Skin epidermis (tissue), 12 donors: ENCODE data around the gene VDAC2.
"Not testable (repeated sequence)": the region's sequence is repeated elsewhere in the genome, so short reads cannot be mapped to it uniquely, and the experiment has no call there.

ENCODE experiments used
- H3K27ac ChIP-seq, 21 experiments: fragments of 200-600 bp; sonication (generic) in 11 of 21; one replicate each; pipeline ENCODE4 v1.5.0; 2020; ENCODE audit warnings: mild to moderate bottlenecking in 3 of 21, inconsistent platforms in 2 of 21, moderate library complexity in 2 of 21
- H3K4me3 ChIP-seq, 7 experiments: fragments of 200-600 bp; sonication (generic) in 2 of 7; one replicate each; pipeline ENCODE4 v1.5.0; 2020; ENCODE audit warnings: inconsistent platforms in 2 of 7, mild to moderate bottlenecking in 2 of 7, moderate library complexity in 1 of 7

Gene VDAC2

DNA sequence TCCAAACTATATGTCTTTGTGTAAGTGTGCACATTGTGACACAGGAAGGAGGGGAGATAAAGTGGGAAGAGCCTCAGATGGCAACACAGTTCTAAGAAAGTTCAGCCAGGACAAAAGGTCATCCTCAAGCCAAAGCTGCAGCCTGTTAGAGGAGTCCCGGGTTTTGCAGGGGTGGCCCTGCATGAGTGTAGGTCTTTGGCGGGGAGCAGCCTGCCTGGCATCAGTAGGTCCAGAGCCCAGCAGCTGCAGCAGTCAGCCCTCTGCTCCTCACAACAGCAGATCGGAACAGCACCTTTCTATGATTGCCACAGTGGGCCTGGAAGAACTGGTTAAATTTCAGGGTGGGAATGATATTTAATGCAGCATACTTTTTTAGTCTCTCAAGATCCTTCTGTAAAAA, 13.5 kb upstream of the VDAC2 start:
- Histone ChIP-seq H3K4me3 (no peak overlapping the region), H3K27ac (no peak overlapping the region)

DNA sequence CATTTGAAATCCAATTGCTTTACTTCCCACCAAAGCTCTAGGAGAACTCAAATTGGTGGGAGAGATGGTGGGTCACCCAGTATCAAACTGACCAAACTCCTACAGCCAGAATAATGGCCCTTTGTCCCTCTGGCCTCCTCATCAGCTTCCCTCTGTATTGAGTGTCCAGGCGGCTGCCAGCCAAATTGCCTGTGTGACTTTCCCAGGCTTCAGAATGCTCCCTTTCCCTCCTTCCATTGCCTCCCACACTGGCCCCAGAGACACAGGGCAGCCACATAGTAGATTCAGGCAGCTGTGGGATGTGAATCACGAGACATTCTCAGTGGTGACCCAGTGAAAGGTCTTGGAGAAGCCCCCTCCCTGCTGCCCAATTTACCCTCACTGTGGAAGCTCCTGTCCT, 12.7 kb upstream of the VDAC2 start:
- Histone ChIP-seq H3K4me3 (no peak overlapping the region), H3K27ac (no peak overlapping the region)

DNA sequence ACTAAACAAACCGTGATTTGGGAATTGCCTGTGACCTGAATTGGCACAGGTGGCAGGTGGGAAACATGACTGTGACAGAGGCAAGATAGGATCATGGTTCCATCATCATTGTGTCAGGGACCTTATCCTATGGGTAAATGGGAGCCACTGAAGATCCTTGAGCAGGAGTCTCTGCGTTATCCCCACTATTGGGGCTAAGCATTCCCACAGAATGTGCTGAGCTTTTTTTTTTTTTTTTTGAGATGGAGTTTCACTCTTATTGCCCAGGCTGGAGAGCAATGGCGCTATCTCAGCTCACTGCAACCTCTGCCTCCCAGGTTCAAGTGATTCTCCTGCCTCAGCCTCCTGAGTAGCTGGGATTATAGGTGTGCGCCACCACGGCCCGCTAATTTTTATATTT, 10.6 kb upstream of the VDAC2 start:
- H3K4me3 ChIP-seq, H3K27ac ChIP-seq: not testable (repeated sequence)

DNA sequence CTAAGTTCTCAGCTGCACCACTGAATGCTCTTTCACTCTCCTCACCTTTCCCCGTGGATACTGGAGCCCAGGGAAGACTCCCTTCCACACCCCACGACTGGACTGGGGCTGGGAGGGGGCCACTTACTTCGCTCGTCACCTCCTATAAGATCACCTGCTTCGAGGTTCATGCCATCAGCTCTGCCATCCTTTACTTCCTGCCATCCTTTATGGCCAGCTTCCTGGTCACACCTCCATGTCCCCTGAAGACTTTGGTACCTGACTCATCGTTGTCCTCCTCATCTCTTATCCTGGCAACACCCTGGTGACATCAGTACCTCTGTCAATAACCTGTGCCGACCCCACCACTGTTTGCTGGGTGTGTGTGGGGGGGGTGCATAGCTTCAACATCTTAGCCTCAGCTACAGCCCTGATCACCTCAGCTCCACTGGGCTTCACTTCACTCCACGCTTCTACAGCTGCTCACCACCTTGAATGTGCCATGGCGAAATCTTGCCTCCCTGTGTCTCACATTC, 8.7 kb upstream of the VDAC2 start:
- H3K4me3 ChIP-seq = no peak overlapping the region
- H3K27ac ChIP-seq = peak overlapping the region in 18 of 21 experiments; percentile 20 to 97 (median 60)

DNA sequence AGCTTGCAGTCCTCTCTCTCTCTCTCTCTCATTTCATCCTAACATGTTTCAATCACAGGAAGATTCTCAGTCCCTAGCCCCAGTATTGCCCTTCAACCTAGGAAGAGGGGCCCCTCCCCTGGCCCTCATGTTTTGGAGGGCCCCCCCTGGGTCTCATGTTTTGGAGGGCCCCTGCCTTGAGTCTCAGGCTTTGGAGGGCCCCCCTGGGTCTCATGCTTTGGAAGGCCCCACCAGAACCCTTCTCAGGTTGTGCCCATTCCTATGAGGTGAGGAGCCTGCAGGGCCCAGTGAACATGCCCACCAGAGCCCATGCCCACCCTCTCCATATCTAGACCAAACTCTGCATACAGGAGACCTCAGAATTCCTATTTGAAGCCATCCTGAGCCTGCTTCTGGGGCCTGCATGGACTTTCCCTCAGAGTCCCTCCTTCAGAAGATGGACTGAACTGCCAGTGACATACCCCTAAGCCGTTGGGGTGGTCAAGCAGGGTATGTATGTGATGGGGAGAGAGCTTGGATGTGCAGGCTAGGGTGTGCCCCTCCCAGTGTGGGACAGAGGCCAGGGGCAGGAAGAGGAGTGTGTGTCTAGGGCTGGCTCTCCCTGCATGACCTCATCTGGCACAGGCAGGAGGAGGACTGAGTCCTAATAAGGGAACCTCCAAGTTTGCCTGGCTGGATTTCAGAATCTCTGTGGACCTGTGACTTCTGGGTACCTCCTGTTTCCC, 8.1 kb upstream of the VDAC2 start:
- peak overlapping the region in 19 of 21 experiments; percentile 20 to 97 (median 68) for H3K27ac ChIP-seq
- no peak overlapping the region for H3K4me3 ChIP-seq

DNA sequence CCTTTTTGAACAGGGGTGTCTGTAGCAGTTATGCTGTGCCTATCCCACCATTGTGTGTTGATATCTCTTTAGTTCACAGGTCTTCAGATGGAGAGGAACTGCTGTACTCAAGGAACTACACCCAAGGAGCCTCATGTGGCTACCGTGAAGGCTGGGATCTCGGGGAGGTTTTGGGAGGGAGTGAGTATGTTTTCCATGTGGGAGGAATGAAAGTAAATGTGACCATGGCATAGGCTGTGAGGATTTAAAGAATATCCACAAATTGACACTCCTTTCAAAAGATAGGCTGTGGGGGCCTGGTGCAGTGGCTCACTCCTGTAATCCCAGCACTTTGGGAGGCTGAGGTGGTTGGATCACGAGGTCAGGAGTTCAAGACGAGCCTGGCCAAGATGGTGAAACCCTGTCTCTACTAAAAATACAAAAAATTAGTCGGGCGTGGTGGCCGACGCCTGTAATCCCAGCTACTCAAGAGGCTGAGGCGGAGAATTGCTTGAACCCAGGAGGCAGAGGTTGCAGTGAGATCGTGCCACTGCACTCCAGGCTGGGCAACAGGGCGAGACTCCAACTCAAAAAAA, 7.5 kb upstream of the VDAC2 start:
- H3K27ac ChIP-seq = peak overlapping the region in 19 of 21 experiments; percentile 13 to 97 (median 69)

DNA sequence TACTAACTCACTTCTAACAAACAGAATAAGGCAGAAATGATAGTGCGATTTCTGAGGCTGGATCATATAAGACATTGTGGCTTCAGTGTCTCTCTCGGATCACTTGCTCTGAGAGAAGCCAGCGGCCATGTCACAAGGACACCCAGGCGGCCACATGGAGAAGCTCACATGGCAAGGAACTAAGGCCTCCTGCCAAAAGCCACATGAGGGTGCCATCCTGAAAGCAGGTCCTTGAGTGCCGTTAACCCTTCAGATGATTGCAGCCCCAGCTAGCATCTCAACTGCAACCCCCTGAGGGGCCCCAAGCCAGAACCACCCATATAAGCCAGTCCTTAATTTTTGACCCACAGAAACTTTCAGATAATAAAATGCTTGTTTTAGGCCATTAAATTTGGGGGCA, 6.9 kb upstream of the VDAC2 start:
- peak overlapping the region in 17 of 21 experiments; percentile 13 to 97 (median 70) for H3K27ac ChIP-seq
- no peak overlapping the region for H3K4me3 ChIP-seq

More for the DNA sequence above, 7.5 kb upstream of the VDAC2 start:
- H3K4me3 ChIP-seq = not testable (repeated sequence)

DNA sequence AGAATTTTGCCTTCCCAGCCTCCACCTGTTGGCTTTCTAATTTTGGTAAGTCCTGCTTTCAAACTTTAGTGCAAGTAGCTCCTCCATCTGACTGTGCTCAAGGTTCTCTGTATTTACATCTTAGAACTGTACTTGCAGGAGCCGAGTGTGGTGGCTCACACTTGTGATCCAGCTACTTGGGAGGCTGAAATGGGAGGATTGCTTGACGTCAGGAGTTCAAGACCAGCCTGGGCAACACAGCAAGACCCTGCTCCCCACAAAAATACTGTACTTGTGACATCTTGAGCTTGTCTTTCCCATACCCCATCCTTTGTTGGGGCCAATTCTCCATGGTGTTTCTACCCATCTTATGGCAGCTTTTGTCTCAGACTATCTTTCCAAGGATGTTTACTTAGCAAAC, 4.7 kb upstream of the VDAC2 start:
- peak overlapping the region in 16 of 21 experiments; percentile 7 to 100 (median 70) for H3K27ac ChIP-seq
- no peak overlapping the region for H3K4me3 ChIP-seq

DNA sequence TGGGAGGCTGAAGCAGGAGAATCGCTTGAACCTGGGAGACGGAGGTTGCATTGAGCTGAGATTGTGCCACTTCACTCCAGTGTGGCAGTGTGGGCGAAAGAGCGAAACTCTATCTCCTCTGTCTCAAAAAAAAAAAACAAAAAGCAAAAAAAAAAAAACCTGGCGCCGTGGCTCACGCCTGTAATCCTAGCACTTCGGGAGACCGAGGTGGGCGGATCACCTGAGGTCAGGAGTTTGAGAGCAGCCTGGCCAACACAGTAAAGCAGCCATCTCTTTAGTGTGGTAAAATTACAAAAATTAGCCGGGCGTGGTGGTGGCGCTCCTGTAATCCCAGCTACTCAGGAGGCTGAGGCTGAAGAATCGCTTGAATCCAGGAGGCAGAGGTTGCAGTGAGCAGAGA, 4.0 kb upstream of the VDAC2 start:
- not testable (repeated sequence) for H3K4me3 ChIP-seq
- peak overlapping the region in 14 of 21 experiments; percentile 32 to 100 (median 74) for H3K27ac ChIP-seq

DNA sequence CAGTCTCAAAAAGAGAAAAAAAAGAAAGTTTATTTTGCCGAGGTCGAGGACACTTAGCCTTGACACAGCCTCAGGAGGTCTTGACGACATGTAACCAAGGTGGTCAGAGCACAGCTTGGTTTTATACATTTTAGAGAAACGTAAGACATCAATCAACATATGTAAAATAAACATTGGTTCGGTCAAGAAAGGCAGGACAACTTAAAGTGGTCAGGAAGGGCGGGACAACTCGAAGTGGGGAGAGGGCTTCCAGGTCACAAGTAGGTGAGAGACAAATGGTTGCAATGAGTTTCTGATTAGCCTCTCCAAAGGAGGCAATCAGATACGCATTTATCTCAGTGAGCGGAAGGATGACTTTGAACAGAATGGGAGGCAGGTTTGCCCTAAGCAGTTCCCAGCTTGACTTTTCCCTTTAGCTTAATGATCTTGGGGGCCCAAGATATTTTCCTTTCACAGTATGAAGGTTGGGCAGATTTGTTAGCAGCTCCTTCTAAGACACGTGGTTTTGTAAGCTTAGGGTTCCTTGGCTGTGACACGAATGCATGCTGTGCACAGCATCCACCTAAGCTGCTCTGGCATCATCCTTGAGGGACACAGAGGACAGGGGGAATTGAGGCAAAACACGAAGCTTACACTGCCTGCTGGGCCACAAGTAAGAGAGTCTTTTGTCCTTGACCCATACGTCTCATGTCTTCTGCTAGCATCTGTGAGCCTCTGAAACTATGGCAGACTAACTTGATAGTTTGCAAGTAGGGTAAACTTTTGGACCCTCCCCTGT, 3.3 kb upstream of the VDAC2 start:
- Histone ChIP-seq H3K4me3 (no peak overlapping the region), H3K27ac (peak overlapping the region in 20 of 21 experiments; percentile 44 to 100 (median 73))

DNA sequence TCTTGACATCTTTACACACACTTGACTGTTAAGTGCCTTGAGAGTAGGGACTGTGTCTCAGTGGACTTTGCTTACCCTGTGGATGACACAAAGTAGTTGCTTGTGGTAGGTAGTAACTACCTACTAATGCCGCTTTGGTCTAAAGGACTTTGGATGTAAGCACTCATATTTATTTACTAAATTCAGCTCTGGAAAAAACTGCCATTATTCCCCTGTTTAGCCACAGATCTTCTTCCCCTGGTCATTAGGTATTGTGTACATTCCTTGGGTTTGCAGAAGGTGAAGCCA, 2.8 kb upstream of the VDAC2 start:
- Histone ChIP-seq H3K27ac (peak overlapping the region in 20 of 21 experiments; percentile 44 to 100 (median 73)), H3K4me3 (no peak overlapping the region)

DNA sequence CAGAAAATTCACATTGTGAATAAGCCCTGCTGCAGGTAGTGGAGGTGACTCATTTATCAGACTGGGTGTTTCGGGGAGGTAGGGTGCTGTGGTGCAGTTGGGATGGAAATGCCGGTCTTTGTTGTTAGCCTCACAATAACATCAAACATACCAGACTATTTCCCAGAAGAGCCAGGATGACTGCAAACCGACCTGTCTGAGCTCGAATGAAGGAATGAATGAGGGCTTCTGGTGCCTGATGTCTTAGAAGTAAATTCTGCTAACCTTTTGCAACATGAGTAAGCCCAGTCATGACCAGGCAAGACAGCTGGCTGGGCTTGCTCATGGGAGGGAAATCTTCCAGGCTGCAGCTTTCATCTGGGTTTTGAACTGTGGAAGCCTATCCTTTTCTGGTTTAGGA, 2.4 kb upstream of the VDAC2 start:
- peak overlapping the region in 19 of 21 experiments; percentile 61 to 100 (median 99) for H3K27ac ChIP-seq

DNA sequence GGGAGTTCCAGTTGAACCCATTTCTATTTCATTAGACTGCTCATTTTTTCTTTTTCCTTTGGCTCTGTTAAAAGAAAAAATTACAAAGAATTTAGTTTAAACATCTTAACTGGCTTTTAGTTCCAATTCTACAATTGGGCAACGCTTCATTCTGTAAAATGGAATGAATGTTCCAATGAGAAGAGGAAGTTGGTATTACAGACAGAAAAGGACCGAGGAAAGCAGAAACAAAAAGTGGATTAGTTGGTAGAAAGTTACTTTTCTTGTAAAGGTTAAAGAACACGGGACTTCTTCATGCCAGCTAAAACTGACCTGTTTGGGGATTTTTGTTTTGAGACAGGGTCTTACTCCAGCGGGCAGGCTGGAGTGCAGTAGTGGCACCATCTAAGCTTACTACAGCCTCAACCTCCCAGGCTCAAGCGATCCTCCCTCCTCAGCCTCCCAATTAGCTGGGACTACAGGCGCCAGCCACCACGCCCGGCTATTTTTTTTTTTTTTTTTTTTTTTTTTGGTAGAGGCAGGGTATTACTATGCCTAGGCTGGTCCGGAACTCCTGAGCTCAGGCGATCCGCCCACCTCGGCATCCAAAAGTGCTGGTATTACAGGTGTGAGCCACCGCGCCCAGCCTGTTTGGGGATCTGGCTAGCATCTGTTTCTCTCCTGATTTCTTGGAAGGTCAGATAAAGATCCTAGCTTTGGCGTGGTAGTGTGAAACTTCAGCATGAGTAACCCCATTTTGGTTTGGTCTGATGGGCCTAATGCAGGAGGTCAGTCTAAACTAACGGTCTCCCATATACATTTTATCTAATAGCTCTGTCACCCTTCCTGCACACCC, 1.3 kb upstream of the VDAC2 start:
- Histone ChIP-seq H3K27ac (peak overlapping the region; percentile 89 to 100 (median 100)), H3K4me3 (peak overlapping the region; percentile 85 to 99 (median 92))

More for the DNA sequence above, 2.4 kb upstream of the VDAC2 start:
- H3K4me3 ChIP-seq = no peak overlapping the region

DNA sequence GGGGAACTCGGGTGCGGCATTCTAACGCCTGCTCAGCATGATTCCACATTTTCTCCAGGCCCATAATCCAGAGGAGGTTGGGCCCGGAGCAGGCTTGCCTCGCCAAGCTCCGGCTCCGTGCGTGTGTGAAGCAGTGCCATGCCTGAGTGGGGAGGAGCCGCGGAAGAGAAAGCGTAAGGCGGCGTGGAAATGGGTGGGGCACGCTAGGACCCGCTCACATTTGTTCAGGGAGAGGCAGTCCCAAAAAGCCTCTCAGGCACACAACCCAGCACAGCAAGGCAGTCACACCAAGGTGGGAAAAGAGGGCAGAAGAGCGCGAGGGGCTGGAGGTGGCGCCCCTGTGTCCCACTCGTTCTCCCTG, 695 bp upstream of the VDAC2 start:
- peak overlapping the region; percentile 89 to 100 (median 100) for H3K27ac ChIP-seq
- peak overlapping the region; percentile 85 to 99 (median 92) for H3K4me3 ChIP-seq

DNA sequence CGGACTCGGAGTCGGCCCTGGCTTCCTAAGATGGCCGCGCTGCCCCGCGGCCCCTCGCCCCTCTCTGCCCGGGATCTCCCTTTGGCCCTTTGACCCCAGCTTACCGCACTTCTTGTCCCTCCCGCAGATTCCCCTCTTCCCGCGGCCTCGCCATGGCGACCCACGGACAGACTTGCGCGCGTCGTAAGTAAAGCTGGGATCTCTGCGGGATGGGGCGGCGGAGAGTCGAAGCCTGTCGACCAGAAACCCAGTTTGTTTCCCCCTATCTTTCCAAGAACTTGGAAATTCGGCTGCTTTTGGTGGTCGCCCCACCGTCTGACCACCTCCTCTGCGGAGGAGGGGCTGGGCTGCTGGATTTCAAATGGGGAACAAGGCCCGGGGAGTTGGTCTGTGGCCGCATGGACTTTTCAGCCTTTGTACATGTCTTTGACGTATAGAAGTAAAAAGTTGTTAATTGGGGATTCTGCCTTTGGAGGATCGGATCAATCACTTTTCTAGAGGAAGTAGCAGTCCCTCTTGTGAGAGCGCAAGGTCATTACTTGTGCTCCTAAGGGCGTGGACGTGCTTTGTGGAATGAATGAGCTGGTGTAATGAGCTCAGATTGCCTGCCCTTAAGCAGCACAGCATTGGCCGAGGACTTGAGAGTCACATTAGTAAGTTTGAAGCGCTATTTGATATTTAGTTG, 553 bp downstream of the VDAC2 start:
- H3K27ac ChIP-seq = peak overlapping the region; percentile 89 to 100 (median 100)
- peak overlapping the region; percentile 85 to 99 (median 92) for H3K4me3 ChIP-seq

DNA sequence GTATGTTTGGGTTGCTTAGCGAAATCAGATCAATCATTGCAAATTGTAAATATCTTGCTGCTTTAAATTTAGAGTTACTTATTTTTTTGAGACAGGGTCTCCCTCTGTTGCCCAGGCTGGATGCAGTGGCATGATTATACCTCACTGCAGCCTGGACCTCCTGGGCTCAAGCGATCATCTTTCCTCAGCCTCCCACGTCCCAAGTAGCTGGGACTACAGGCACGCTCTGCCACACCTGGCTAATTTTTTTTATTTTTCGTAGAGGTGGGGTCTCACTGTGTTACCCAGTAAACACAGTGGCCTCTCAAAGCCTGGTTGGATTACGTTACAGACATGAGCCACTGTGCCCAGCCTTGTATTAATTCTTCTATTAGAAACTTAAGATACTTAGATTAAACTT, 1.7 kb downstream of the VDAC2 start:
- Histone ChIP-seq H3K4me3 (peak overlapping the region in 5 of 7 experiments; percentile 85 to 99 (median 92)), H3K27ac (peak overlapping the region in 4 of 21 experiments; percentile 96 to 100 (median 98))

DNA sequence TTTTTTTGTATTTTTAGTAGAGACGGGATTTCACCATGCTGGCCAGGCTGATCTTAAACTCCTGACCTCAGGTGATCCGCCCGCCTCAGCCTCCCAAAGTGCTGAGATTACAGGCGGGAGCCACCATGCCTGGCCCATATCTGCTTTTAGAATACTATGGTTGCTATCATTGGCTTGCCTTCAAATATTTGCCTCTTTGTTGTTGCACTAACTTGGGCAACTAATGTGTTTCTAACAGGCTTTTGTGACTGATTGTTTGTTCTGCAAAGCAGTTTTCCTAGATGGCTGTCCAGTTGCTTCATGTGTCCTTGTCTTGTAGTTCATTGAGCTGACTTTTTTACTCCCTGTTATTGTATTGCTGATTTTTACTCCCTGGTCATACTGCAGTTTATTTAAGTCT, 9.7 kb downstream of the VDAC2 start:
- Histone ChIP-seq H3K4me3 (no peak overlapping the region), H3K27ac (no peak overlapping the region)

DNA sequence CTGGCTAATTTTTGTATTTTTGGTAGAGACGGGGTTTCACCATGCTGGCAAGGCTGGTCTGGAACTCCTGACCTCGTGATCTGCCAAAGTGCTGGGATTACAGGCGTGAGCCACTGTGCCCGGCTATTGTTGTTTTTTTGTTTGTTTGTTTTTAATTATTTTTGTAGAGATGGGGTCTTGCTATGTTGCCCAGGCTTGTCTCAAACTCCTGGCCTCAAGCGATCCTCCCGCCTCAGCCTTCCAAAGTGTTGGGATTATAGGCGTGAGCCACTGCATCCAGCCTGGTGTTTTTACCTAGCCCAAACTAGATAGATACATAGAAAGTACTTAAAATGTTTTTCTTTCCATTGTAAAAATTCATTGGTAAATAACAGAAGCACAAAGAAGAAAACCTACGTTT, 10.9 kb downstream of the VDAC2 start:
- not testable (repeated sequence) for H3K27ac ChIP-seq, H3K4me3 ChIP-seq

DNA sequence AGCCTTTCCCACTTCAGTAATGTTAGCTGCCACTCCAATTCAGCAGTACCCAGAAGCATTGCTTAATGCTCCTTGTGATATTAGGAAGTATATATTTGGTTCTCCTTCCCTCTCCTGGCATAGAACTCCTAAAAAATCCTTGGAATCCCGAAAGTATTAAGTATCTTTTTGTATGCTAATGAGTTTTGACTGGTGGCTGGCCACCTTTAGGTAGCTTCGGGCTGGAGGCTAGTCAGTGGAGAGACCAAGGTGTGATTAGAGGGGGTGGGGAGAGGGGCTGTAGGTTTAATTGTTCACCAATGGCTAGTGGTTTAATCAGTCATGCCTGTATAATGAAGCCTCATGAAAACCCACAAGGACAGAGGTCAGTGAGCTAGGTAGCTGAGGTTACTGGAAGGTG, 12.9 kb downstream of the VDAC2 start:
- no peak overlapping the region for H3K4me3 ChIP-seq
- H3K27ac ChIP-seq = peak overlapping the region in 9 of 21 experiments; percentile 5 to 72 (median 33)
